DND-41 (cell line): ENCODE data around the gene CCDC148.

Experiments used
- EZH2 ChIP-seq: IDR thresholded peaks from 3 replicates; pipeline ENCODE4 v1.6.1; 2012; ENCODE audit warnings: borderline replicate concordance, low read depth, mild to moderate bottlenecking, moderate library complexity, low read length, inconsistent platforms; ENCODE audit not compliant: severe bottlenecking
- TF ChIP-seq, protein P1 (sequence below): IDR thresholded peaks from 2 replicates; pipeline ENCODE4 v1.5.1; 2012; ENCODE audit warnings: borderline replicate concordance, low read length, moderate library complexity, mild to moderate bottlenecking; ENCODE audit not compliant: poor library complexity, severe bottlenecking; ENCODE audit errors: extremely low read depth

DNA sequence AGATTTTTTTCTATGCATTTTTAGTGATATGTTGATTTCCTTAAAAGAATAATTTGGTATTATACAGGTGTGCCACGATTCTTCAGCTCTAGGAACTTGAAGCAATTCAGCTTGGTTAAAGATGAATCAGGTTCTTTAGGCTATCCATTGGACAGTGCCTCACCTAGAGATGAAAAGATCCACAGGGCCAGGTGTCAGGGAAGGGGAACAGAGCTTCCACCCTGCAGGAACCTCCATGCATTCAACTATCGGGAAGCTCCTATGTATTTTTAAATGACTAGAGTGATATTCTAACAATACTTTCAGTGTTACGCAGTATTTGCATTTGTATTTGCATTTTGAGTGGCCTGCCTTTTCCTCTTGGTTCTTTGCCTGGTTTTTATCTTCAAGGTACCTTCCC is 40.4 kb upstream of the CCDC148 start:
- TF ChIP-seq, protein P1, sequence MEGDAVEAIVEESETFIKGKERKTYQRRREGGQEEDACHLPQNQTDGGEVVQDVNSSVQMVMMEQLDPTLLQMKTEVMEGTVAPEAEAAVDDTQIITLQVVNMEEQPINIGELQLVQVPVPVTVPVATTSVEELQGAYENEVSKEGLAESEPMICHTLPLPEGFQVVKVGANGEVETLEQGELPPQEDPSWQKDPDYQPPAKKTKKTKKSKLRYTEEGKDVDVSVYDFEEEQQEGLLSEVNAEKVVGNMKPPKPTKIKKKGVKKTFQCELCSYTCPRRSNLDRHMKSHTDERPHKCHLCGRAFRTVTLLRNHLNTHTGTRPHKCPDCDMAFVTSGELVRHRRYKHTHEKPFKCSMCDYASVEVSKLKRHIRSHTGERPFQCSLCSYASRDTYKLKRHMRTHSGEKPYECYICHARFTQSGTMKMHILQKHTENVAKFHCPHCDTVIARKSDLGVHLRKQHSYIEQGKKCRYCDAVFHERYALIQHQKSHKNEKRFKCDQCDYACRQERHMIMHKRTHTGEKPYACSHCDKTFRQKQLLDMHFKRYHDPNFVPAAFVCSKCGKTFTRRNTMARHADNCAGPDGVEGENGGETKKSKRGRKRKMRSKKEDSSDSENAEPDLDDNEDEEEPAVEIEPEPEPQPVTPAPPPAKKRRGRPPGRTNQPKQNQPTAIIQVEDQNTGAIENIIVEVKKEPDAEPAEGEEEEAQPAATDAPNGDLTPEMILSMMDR, result no peak
- no peak for TF ChIP-seq EZH2
